HuH-7.5 (cell line): ENCODE data around the gene IZUMO4.

ENCODE experiments used
- DNase-seq: peaks from one replicate; pipeline ENCODE4 v3.0.0; 2011; ENCODE audit warnings: low spot score

IZUMO4 gene

GRCh38 chr19:2108251-2109016, 11.7 kb downstream of the IZUMO4 start:
- no peak for DNase-seq

GRCh38 chr19:2109046-2109864, 12.5 kb downstream of the IZUMO4 start:
- DNase-seq = no peak

GRCh38 chr19:2110822-2111221, 14.1 kb downstream of the IZUMO4 start:
- no peak for DNase-seq

- DNase-seq = no peak
Measured at GRCh38 chr19:2111425-2111824, 14.7 kb downstream of the IZUMO4 start.

- DNase-seq = no peak
Measured at GRCh38 chr19:2111886-2112285, 15.2 kb downstream of the IZUMO4 start.

- no peak for DNase-seq
Measured at GRCh38 chr19:2112516-2113320, 16.0 kb downstream of the IZUMO4 start.

- no peak for DNase-seq
Measured at GRCh38 chr19:2113439-2114211, 16.9 kb downstream of the IZUMO4 start.

GRCh38 chr19:2114218-2114617, 17.5 kb downstream of the IZUMO4 start:
- no peak for DNase-seq

- no peak for DNase-seq
Measured at GRCh38 chr19:2114821-2115220, 18.1 kb downstream of the IZUMO4 start.

GRCh38 chr19:2115324-2115723, 18.6 kb downstream of the IZUMO4 start:
- no peak for DNase-seq

GRCh38 chr19:2115911-2116426, 19.3 kb downstream of the IZUMO4 start:
- no peak for DNase-seq

GRCh38 chr19:2116507-2116906, 19.8 kb downstream of the IZUMO4 start:
- DNase-seq = no peak

- no peak for DNase-seq
Measured at GRCh38 chr19:2117215-2117960, 20.7 kb downstream of the IZUMO4 start.

- DNase-seq = no peak
Measured at GRCh38 chr19:2118438-2118837, 21.7 kb downstream of the IZUMO4 start.

- no peak for DNase-seq
Measured at GRCh38 chr19:2119921-2120785, 23.4 kb downstream of the IZUMO4 start.

GRCh38 chr19:2120821-2121220, 24.1 kb downstream of the IZUMO4 start:
- no peak for DNase-seq

- DNase-seq = no peak
Measured at GRCh38 chr19:2121416-2122051, 24.8 kb downstream of the IZUMO4 start.

GRCh38 chr19:2122251-2122650, 25.5 kb downstream of the IZUMO4 start:
- no peak for DNase-seq

- no peak for DNase-seq
Measured at GRCh38 chr19:2122982-2123381, 26.3 kb downstream of the IZUMO4 start.
